Astrocyte of the spinal cord (primary cell): ENCODE results near the gene TENM4.

Experiments used
- DNase-seq: peaks from one replicate; pipeline ENCODE4 v3.0.0; 2011; ENCODE audit warnings: low read depth, low spot score
- H3K4me3 ChIP-seq: 2 replicates; pipeline ENCODE4 v1.5.1; 2011; ENCODE audit warnings: low read depth, mild to moderate bottlenecking, low read length, moderate library complexity
- CTCF ChIP-seq: IDR thresholded peaks from 2 replicates; pipeline ENCODE4 v1.5.1; 2012; ENCODE audit warnings: low read depth, mild to moderate bottlenecking, low read length, inconsistent platforms
- in situ Hi-C: cut with HindIII; loops from 2 replicates; pipeline ENCODE4 v1.10.0; 2017; ENCODE audit warnings: low sequenced_read_pairs

The TENM4 gene

GRCh38 chr11:79101656-79102055 lies 339.2 kb downstream of the TENM4 start:
- no peak overlapping the region for H3K4me3 ChIP-seq
- no peak for TF ChIP-seq CTCF
- no peak for DNase-seq
- in situ Hi-C loops, result no loop called here

GRCh38 chr11:79100093-79100910 lies 340.5 kb downstream of the TENM4 start:
- in situ Hi-C loops, result no loop called here
- TF ChIP-seq CTCF, result peak; percentile 90
- peak; percentile 60 for DNase-seq
- no peak overlapping the region for H3K4me3 ChIP-seq

- no peak overlapping the region for H3K4me3 ChIP-seq
- TF ChIP-seq CTCF, result no peak
- in situ Hi-C loops, result no loop called here
- DNase-seq, result no peak
These were observed 342.7 kb downstream of the TENM4 start for GRCh38 chr11:79098146-79098545.

GRCh38 chr11:79097246-79097875 lies 343.5 kb downstream of the TENM4 start:
- DNase-seq, result no peak
- TF ChIP-seq CTCF, result no peak
- no peak overlapping the region for H3K4me3 ChIP-seq
- in situ Hi-C loops, result no loop called here

GRCh38 chr11:79095424-79095823 lies 345.4 kb downstream of the TENM4 start:
- no peak for TF ChIP-seq CTCF
- no peak overlapping the region for H3K4me3 ChIP-seq
- in situ Hi-C loops, result no loop called here
- no peak for DNase-seq

GRCh38 chr11:79094616-79095015 lies 346.2 kb downstream of the TENM4 start:
- DNase-seq, result no peak
- no peak overlapping the region for H3K4me3 ChIP-seq
- in situ Hi-C loops, result no loop called here
- no peak for TF ChIP-seq CTCF
